ENCODE data around the gene JOSD2. TPM values are rescaled to one million over a fixed set of nuclear protein-coding genes. Genes with fewer than 3 reads are reported as not detected.

The JOSD2 gene
- total RNA-seq, 1 experiment from 2014 or later, result 27.9 TPM

GRCh38 chr19:50460161-50460765, 50.7 kb downstream of the JOSD2 start:
- no peaks in the 10 kb centered on the region for H3K36me3 ChIP-seq (ENCODE audit: control insufficient read depth, insufficient read depth, low read length)
- Mint-ChIP-seq H3K27me3 (ENCODE audit: insufficient read depth, unreplicated experiment) (no peaks in the 10 kb centered on the region), H3K9me3 (ENCODE audit: unreplicated experiment) (peaks cover 19% of the 10 kb centered on the region), H3K4me3 (ENCODE audit: unreplicated experiment) (peak overlapping the region; percentile 28), H3K27ac (ENCODE audit: unreplicated experiment) (peak overlapping the region; percentile 48), H3K36me3 (ENCODE audit: insufficient read depth, unreplicated experiment) (no peaks in the 10 kb centered on the region), H3K4me1 (ENCODE audit: low read depth, unreplicated experiment) (peaks cover 7% of the 10 kb centered on the region)
- POLR2A ChIA-PET, result interaction anchor here (0.6 to 2.2 kb wide), 7 partner anchors 48 to 127 kb away, joined by 3 to 18 read pairs (median 4); partner anchors contain the start of genes JOSD2, NR1H2 and POLD1
- H3K4me3 ChIP-seq (ENCODE audit: low read depth, low read length), result no peak overlapping the region
- intact Hi-C loops (cut with micrococcal nuclease; ENCODE audit: unreplicated experiment), result loop anchor here (1.0 to 2.0 kb wide), 3 partner anchors 45 to 103 kb away; partner anchors contain the start of gene NR1H2
- CTCF ChIA-PET, result interaction anchor here (0.6 to 1.7 kb wide), 19 partner anchors 10 to 264 kb away, joined by 3 to 44 read pairs (median 5); partner anchors contain the start of genes KCNC3, MYBPC2, NR1H2 and POLD1
- TF ChIP-seq CTCF (IDR thresholded peaks at IDR 0.05; ENCODE audit: insufficient read depth in 1 of 2, low read depth in 1 of 2, low read length in 1 of 2, severe bottlenecking in 1 of 2, unreplicated experiment in 1 of 2), result peak; percentile 28 to 71
- H3K9me3 ChIP-seq, result no peaks in the 10 kb centered on the region
- peak; percentile 84 to 88 for DNase-seq
- no TSS peak for BruUV-seq (replicated peaks)
- no peaks in the 10 kb centered on the region for H3K27me3 ChIP-seq (replicated peaks; ENCODE audit: control insufficient read depth, insufficient read depth, low read length)
- peaks cover 21% of the 10 kb centered on the region for H3K4me1 ChIP-seq

- Mint-ChIP-seq H3K36me3 (ENCODE audit: insufficient read depth, unreplicated experiment) (no peaks in the 10 kb centered on the region), H3K27ac (ENCODE audit: unreplicated experiment) (peak overlapping the region; percentile 48), H3K9me3 (ENCODE audit: unreplicated experiment) (peaks cover 19% of the 10 kb centered on the region), H3K4me1 (ENCODE audit: low read depth, unreplicated experiment) (peaks cover 7% of the 10 kb centered on the region), H3K4me3 (ENCODE audit: unreplicated experiment) (peak overlapping the region; percentile 28), H3K27me3 (ENCODE audit: insufficient read depth, unreplicated experiment) (no peaks in the 10 kb centered on the region)
- CTCF ChIA-PET, result interaction anchor here (0.7 to 1.2 kb wide), 2 partner anchors 36 to 84 kb away, joined by 4 to 7 read pairs; partner anchors contain the start of gene NR1H2
- no peaks in the 10 kb centered on the region for H3K9me3 ChIP-seq
- H3K4me1 ChIP-seq, result peaks cover 21% of the 10 kb centered on the region
- TF ChIP-seq CTCF (IDR thresholded peaks at IDR 0.05; ENCODE audit: insufficient read depth in 1 of 2, low read depth in 1 of 2, low read length in 1 of 2, severe bottlenecking in 1 of 2, unreplicated experiment in 1 of 2), result no peak
- H3K27me3 ChIP-seq (replicated peaks; ENCODE audit: control insufficient read depth, insufficient read depth, low read length), result no peaks in the 10 kb centered on the region
- intact Hi-C loops (cut with micrococcal nuclease; ENCODE audit: unreplicated experiment), result loop anchor here (1.0 to 2.0 kb wide), 3 partner anchors 45 to 102 kb away; partner anchors contain the start of gene NR1H2
- no peak overlapping the region for H3K4me3 ChIP-seq (ENCODE audit: low read depth, low read length)
- BruUV-seq (replicated peaks), result no TSS peak
- DNase-seq, result no peak
- H3K36me3 ChIP-seq (ENCODE audit: control insufficient read depth, insufficient read depth, low read length), result no peaks in the 10 kb centered on the region
- POLR2A ChIA-PET, result no interaction called here
These were observed 51.4 kb downstream of the JOSD2 start for GRCh38 chr19:50459638-50460037.

DNA sequence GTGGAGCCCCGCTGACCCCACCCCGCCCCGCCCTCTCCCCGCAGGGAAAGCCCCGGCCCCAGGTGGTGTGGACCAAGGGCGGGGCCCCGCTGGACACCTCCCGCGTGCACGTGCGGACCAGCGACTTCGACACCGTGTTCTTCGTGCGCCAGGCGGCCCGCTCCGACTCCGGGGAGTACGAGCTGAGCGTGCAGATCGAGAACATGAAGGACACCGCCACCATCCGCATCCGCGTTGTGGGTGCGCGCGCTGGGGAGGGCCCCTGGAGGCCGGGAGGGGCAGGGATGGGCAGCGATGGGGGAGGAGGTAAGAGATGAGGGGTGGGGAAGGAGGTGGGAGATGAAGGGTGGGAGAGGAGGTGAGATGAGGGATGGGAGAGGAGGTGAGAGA, 51.9 kb downstream of the JOSD2 start:
- no peak overlapping the region for H3K27ac Mint-ChIP-seq (ENCODE audit: unreplicated experiment)
- no peak overlapping the region for H3K4me3 Mint-ChIP-seq (ENCODE audit: unreplicated experiment)
- H3K4me1 ChIP-seq, result peaks cover 21% of the 10 kb centered on the region
- CTCF ChIA-PET, result interaction anchor here (0.7 kb wide), 1 partner anchor 35 kb away, joined by 4 read pairs; no protein-coding TSS in a partner anchor
- no peak for DNase-seq
- no peak for TF ChIP-seq CTCF (IDR thresholded peaks at IDR 0.05; ENCODE audit: insufficient read depth in 1 of 2, low read depth in 1 of 2, low read length in 1 of 2, severe bottlenecking in 1 of 2, unreplicated experiment in 1 of 2)
- peaks cover 7% of the 10 kb centered on the region for H3K4me1 Mint-ChIP-seq (ENCODE audit: low read depth, unreplicated experiment)
- no peak overlapping the region for H3K4me3 ChIP-seq (ENCODE audit: low read depth, low read length)
- BruUV-seq (replicated peaks), result no TSS peak
- H3K36me3 ChIP-seq (ENCODE audit: control insufficient read depth, insufficient read depth, low read length), result no peaks in the 10 kb centered on the region
- no peaks in the 10 kb centered on the region for H3K27me3 ChIP-seq (replicated peaks; ENCODE audit: control insufficient read depth, insufficient read depth, low read length)
- H3K36me3 Mint-ChIP-seq (ENCODE audit: insufficient read depth, unreplicated experiment), result no peaks in the 10 kb centered on the region
- POLR2A ChIA-PET, result no interaction called here
- intact Hi-C loops (cut with micrococcal nuclease; ENCODE audit: unreplicated experiment), result no loop called here
- H3K27me3 Mint-ChIP-seq (ENCODE audit: insufficient read depth, unreplicated experiment), result no peaks in the 10 kb centered on the region
- no peaks in the 10 kb centered on the region for H3K9me3 ChIP-seq
- peaks cover 19% of the 10 kb centered on the region for H3K9me3 Mint-ChIP-seq (ENCODE audit: unreplicated experiment)

Data from Caco-2 (cell line).